GM21367 (cell line): ENCODE results near the gene TMEM87B.

Experiments used
- ATAC-seq: cut with Tn5 transposase; IDR thresholded peaks from one replicate; pipeline ENCODE4 v1.9.1; 2021; ENCODE audit not compliant: unreplicated experiment

TMEM87B gene

DNA sequence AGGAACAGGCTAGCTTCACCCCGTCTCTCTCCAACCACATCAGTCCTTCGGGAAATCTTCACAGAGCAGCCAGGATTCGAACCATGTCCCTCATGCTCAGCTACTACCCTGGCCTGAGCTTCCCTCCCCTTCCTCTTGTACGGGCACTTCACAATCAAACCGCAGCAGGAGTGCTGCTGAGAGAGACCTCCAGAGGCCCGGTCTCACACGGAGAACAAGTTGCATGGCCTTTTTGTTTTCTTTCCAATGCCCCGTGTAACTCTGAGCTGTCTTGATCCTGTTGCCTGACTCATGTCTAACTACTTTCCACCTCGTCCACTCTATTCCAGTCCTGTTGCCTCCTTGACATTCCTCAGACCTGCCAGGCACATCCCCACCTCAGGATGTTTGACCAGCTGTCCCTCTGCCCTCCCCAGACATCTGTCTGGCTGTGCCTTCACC, 108.5 kb downstream of the TMEM87B start:
- no peak for ATAC-seq

DNA sequence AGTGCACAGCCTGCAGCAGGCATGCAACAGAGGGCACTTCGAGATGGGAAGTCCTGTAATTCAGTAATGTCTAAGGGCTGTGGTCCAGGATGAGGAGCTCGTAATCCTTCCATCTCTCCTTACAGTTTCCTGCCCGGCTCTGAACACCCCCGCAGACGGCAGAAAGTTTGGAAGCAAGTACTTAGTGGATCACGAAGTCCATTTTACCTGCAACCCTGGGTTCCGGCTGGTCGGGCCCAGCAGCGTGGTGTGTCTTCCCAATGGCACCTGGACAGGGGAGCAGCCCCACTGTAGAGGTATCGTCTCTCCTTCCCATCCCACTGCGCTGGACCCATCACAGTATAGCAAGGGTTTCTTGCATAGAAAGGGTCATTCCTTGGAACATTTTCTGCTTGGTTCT, 109.8 kb downstream of the TMEM87B start:
- no peak for ATAC-seq

DNA sequence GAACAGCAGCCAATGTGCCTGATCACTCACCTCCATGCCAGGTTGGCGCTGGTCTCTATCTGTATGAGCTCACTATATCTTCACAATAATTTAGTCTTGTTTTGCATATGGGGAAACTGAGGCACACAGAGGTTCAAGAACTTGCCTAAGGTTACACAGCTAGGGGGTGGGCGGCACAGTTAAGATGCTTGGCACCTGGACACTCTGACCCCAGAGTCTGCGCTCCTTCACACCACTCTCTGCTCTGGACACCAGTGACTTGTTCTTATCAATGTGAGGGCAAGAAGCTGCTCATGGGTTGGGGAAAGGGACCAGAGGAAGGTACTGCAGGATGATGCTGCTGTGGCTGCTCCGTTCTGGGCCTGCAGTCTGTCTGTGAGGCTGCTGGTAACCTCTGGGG, 110.2 kb downstream of the TMEM87B start:
- no peak for ATAC-seq

DNA sequence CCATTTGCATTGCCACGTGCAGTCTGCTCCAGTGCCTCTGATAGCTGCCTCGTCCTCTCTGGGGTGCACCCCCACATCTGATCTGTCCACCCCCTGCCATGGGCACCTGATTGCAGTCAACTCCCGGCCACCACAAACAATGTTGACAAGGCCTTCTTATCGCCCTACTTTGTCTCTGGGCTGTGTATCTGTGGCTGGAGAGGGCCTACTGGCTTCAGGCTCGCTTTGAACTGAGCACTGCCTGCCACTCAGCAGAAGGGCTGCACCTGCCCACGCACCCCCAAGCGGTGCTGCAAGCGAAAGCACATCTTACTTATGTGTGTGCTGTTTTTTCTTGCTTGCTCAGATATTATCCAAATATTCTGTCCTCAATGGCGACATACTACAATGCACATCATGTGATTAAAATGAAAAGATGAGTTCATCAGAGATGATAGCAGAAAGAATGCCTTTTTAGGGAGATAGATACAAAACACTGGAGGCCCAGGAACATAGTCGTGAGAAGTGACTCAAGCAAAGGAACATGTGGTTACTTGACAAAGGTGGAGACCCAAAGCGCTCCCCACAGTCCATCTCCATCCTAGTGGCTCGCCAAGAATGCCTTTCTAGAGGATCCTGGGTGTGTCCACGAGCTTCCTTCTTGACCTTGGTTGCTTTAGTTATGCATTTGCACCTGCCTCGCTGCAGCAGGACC, 111.9 kb downstream of the TMEM87B start:
- ATAC-seq = no peak

DNA sequence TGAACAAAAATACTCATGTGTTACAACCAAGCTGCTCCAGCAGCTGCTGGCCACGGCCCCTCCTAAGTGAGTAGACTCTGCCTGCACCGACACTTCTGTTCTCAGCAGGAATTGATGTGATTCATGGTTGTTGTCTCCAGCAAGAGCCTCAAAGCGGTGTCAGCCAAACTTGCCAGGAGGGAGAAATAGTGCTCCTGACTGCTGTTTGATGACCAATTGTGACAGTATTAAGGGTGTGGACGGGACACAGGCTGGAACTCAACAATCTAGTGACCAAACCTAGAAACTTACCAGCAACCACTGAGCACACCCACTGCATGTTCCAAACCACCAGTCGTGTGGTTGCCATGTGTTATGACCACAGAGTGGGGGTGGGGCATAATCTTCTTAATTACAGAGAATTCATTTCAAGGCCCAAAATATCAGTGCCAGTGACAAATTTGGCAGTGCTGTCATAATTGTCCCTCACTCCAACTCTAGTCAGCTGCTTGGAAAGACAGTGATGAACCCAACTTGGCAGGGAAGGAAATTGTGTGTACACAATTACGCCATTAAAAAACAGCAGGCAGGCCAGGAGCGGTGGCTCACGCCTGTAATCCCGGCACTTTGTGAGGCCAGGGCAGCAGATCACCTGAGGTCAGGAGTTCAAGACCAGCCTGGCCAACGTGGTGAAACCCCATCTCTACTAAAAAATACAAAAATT, 113.5 kb downstream of the TMEM87B start:
- ATAC-seq = no peak
